Hepatocyte (in vitro differentiated cells): ENCODE data around the gene ANKRD44.

Experiments used
- CTCF ChIP-seq: fragments of 200-600 bp; sonication (generic); IDR thresholded peaks from 2 replicates; pipeline ENCODE4 v1.5.1; 2016; ENCODE audit warnings: antibody characterized with exemption, mild to moderate bottlenecking; ENCODE audit not compliant: poor library complexity
- EZH2phosphoT487 ChIP-seq: fragments of 200-600 bp; sonication (generic); IDR thresholded peaks from one replicate; pipeline ENCODE4 v1.6.1; 2018; ENCODE audit warnings: antibody characterized with exemption, mild to moderate bottlenecking, low read depth, moderate library complexity; ENCODE audit not compliant: unreplicated experiment, severe bottlenecking

DNA sequence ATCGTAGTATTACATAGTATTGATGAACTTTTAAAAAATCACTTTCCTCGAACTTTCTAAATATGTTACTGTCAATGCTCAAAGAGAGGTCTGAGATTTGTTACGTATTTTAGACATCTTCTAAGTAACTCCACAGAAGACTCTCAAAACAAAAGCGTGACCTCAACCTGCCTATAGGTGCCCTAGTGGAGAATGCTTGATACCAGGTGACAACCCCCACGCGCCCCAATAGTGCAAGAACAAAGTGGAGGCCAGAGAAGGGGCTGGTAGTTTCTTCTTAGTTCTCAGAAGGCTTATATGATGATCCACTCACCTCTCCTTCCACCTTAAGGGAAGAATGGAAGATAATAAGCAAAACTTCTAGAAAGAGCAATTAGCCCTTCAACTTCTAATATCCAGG is 102.6 kb downstream of the ANKRD44 start:
- no peak for TF ChIP-seq EZH2phosphoT487
- TF ChIP-seq CTCF: no peak
